Stimulated activated CD4-positive, alpha-beta T cell treated with anti-CD3 and anti-CD28 coated beads, TNF-alpha, amount 100 ng/mL, for 48 hours (primary cell): ENCODE results near the gene CDH13.

Experiments used
- DNase-seq, 3 donors: peaks; one replicate each; pipeline ENCODE4 v3.0.0-alpha.2; 2020; ENCODE audit warnings: low read depth in 3 of 3

CDH13 gene

GRCh38 chr16:83742124-83742899, 1115.5 kb downstream of the CDH13 start:
- DNase-seq = no peak

GRCh38 chr16:83743241-83743640, 1116.5 kb downstream of the CDH13 start:
- no peak for DNase-seq

- no peak for DNase-seq
Observed at GRCh38 chr16:83743720-83744119, 1117.0 kb downstream of the CDH13 start.

- DNase-seq = no peak
Observed at GRCh38 chr16:83744441-83744981, 1117.7 kb downstream of the CDH13 start.

- DNase-seq = no peak
Observed at GRCh38 chr16:83746611-83747010, 1119.8 kb downstream of the CDH13 start.

GRCh38 chr16:83747936-83748335, 1121.2 kb downstream of the CDH13 start:
- DNase-seq = no peak

GRCh38 chr16:83755391-83755790, 1128.6 kb downstream of the CDH13 start:
- DNase-seq = no peak

- DNase-seq = no peak
Observed at GRCh38 chr16:83762141-83762991, 1135.6 kb downstream of the CDH13 start.

GRCh38 chr16:83762992-83763358, 1136.2 kb downstream of the CDH13 start:
- DNase-seq = no peak

GRCh38 chr16:83768986-83769385, 1142.2 kb downstream of the CDH13 start:
- DNase-seq = no peak

- DNase-seq = no peak
Observed at GRCh38 chr16:83769397-83770008, 1142.7 kb downstream of the CDH13 start.

GRCh38 chr16:83771306-83771942, 1144.7 kb downstream of the CDH13 start:
- no peak for DNase-seq

- DNase-seq = no peak
Observed at GRCh38 chr16:83772806-83773205, 1146.0 kb downstream of the CDH13 start.

GRCh38 chr16:83774066-83774465, 1147.3 kb downstream of the CDH13 start:
- no peak for DNase-seq

- no peak for DNase-seq
Observed at GRCh38 chr16:83776944-83777343, 1150.2 kb downstream of the CDH13 start.

- DNase-seq = no peak
Observed at GRCh38 chr16:83779886-83780285, 1153.1 kb downstream of the CDH13 start.

GRCh38 chr16:83785455-83785854, 1158.7 kb downstream of the CDH13 start:
- no peak for DNase-seq

GRCh38 chr16:83789642-83790401, 1163.1 kb downstream of the CDH13 start:
- DNase-seq = no peak

- no peak for DNase-seq
Observed at GRCh38 chr16:83791916-83792315, 1165.1 kb downstream of the CDH13 start.

GRCh38 chr16:83792391-83792790, 1165.6 kb downstream of the CDH13 start:
- DNase-seq = no peak

- DNase-seq = no peak
Observed at GRCh38 chr16:83793179-83793578, 1166.4 kb downstream of the CDH13 start.
